ENCODE measurements around the gene FGF11. TPM values are rescaled to one million over a fixed set of nuclear protein-coding genes. Genes with fewer than 3 reads are reported as not detected.

FGF11 gene
- polyA plus RNA-seq, 2 of the 4 experiments (the other 2 are of a cell fraction), result 1.4 to 1.8 TPM

DNA sequence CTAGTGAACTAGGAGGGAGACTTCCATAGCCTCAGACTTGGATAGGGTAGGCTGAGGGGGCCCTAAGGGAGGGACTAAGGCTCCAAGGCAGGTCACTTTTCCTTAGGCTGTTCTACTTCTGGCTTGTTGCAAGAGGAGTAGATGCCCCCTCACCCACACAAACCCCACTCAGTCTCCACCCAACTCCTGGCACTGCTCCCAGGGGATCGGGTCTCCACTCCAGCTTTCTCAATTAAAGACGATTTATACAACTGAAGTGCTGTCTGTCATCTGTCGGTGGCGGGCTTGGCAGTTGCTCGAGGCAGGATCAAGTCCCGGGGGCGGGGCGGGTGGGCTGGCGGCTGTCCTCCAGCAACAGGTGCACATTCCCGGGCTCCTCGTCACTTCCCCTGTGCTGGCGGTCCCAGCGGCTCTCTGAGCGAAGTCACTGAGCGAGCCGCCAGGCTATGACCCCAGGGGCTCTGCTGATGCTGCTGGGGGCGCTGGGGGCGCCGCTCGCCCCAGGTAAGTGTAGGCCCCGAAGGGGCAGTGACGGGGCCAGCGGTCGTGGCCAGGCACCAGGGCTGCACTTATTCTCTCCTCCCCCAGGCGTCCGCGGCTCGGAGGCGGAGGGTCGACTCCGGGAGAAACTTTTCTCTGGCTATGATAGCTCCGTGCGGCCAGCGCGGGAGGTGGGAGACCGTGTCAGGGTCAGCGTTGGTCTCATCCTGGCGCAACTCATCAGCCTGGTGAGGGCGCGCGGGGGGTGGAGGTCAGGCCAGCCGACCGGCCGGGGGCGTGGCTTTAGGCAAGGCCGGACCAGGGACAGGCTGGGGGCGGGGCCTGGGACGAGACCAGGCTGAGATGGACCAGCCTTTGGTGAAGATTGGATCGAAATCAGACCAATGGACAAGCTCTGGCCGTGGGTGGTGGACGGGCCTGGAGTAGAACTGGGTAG, 5.6 kb downstream of the FGF11 start, which contains the start of gene CHRNB1:
Gene CHRNB1 (plus strand): TSS at position 380 of the 937 bp plus-strand sequence. CDS start 67 bp downstream, at position 447.
- Histone ChIP-seq H3K4me3 (peak within 1 kb of the TSS; percentile 37), H3K4me2 (peak within 1 kb of the TSS; percentile 83), H3K9me3 (no peaks in the 10 kb centered on the region), H3K4me1 (peaks cover 23% of the 10 kb centered on the region), H3K27ac (peak within 1 kb of the TSS; percentile 63 to 74)
- WGBS (ENCODE audit: missing lambda C conversion rate), result 70% methylated on average over 37 of the region's 51 CpGs
- peak; percentile 68 to 71 for DNase-seq (ENCODE audit: low read depth in 1 of 2, low spot score in 1 of 2)
- TF ChIP-seq HOXB13 (CRISPR knock-in tag; IDR thresholded peaks at IDR 0.05; ENCODE audit: low read depth), result no peak
- no peak for TF ChIP-seq GATA3 (IDR thresholded peaks at IDR 0.05; ENCODE audit: borderline replicate concordance)
- no peak for TF ChIP-seq POLR2AphosphoS2 (conservative IDR thresholded peaks at IDR 0.05; ENCODE audit: low read length)
- TF ChIP-seq, protein P1, sequence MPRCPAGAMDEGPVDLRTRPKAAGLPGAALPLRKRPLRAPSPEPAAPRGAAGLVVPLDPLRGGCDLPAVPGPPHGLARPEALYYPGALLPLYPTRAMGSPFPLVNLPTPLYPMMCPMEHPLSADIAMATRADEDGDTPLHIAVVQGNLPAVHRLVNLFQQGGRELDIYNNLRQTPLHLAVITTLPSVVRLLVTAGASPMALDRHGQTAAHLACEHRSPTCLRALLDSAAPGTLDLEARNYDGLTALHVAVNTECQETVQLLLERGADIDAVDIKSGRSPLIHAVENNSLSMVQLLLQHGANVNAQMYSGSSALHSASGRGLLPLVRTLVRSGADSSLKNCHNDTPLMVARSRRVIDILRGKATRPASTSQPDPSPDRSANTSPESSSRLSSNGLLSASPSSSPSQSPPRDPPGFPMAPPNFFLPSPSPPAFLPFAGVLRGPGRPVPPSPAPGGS (IDR thresholded peaks at IDR 0.05), result no peak
- TF ChIP-seq CHD2 (IDR thresholded peaks at IDR 0.05; ENCODE audit: low read length, partially characterized antibody), result no peak
- no peak for TF ChIP-seq KDM1A (IDR thresholded peaks at IDR 0.05; ENCODE audit: low read depth)
- TF ChIP-seq JUNB (IDR thresholded peaks at IDR 0.05), result no peak
- no peak for TF ChIP-seq JUN (IDR thresholded peaks at IDR 0.05)
- TF ChIP-seq RARB (CRISPR knock-in tag; IDR thresholded peaks at IDR 0.05), result no peak
- CTCF ChIA-PET, result interaction anchor here (0.9 to 30.1 kb wide), 10 partner anchors 4 to 115 kb away, joined by 3 to 342 read pairs (median 6); partner anchors contain the start of genes CHRNB1, FGF11, KCTD11 and SENP3
- POLR2A ChIA-PET, result interaction anchor here (0.6 to 2.7 kb wide), 5 partner anchors 17 to 51 kb away, joined by 3 to 8 read pairs (median 4); partner anchors contain the start of genes PLSCR3, POLR2A, TMEM256 and ZBTB4
- no peak for FAIRE-seq
- ATAC-seq, result peak; percentile 62 to 82

- peak overlapping the region; percentile 83 for H3K4me2 ChIP-seq
- H3K9me3 ChIP-seq, result no peaks in the 10 kb centered on the region
- no peak for FAIRE-seq
- 40% methylated on average over 13 of the region's 16 CpGs for WGBS (ENCODE audit: missing lambda C conversion rate)
- H3K4me3 ChIP-seq, result peak overlapping the region; percentile 37
- CTCF ChIA-PET, result interaction anchor here (0.9 to 30.1 kb wide), 7 partner anchors 4 to 115 kb away, joined by 3 to 342 read pairs (median 7); partner anchors contain the start of genes CHRNB1, FGF11, SENP3 and TMEM102
- H3K27ac ChIP-seq, result peak overlapping the region; percentile 63 to 74
- peak; percentile 40 to 79 for ATAC-seq
- POLR2A ChIA-PET, result interaction anchor here (1.2 to 2.7 kb wide), 2 partner anchors 34 to 42 kb away, joined by 4 to 8 read pairs; partner anchors contain the start of genes TMEM256 and ZBTB4
- DNase-seq (ENCODE audit: low read depth in 1 of 2, low spot score in 1 of 2), result peak; percentile 46 to 61
- TF ChIP-seq KDM5A (IDR thresholded peaks at IDR 0.05) (no peak), HOXB5 (CRISPR knock-in tag; IDR thresholded peaks at IDR 0.05) (no peak), HOXA7 (CRISPR knock-in tag; IDR thresholded peaks at IDR 0.05) (no peak), RAD21 (conservative IDR thresholded peaks at IDR 0.05 in 1 of 2, IDR thresholded peaks at IDR 0.05 in 1 of 2) (no peak), ZNF302 (CRISPR knock-in tag; IDR thresholded peaks at IDR 0.05) (no peak), BHLHE40 (IDR thresholded peaks at IDR 0.05; ENCODE audit: low read depth, low read length) (no peak), NPAS2 (CRISPR knock-in tag; IDR thresholded peaks at IDR 0.05; ENCODE audit: borderline replicate concordance) (no peak), ELK1 (IDR thresholded peaks at IDR 0.05; ENCODE audit: low read depth, low read length) (no peak), CBX8 (IDR thresholded peaks at IDR 0.05) (no peak), HEYL (CRISPR knock-in tag; IDR thresholded peaks at IDR 0.05) (no peak), ZSCAN20 (CRISPR knock-in tag; IDR thresholded peaks at IDR 0.05) (no peak), POLR2A (IDR thresholded peaks at IDR 0.05; ENCODE audit: low read length) (no peak), FOSL2 (IDR thresholded peaks at IDR 0.05) (no peak), FOSL2 (CRISPR knock-in tag; IDR thresholded peaks at IDR 0.05) (no peak), MYC (IDR thresholded peaks at IDR 0.05; ENCODE audit: borderline replicate concordance, low read length) (no peak), CEBPB (IDR thresholded peaks at IDR 0.05) (no peak)
- TF ChIP-seq, protein P1 (IDR thresholded peaks at IDR 0.05), result no peak
- H3K4me1 ChIP-seq, result peaks cover 18% of the 10 kb centered on the region
Measured at GRCh38 chr17:7445619-7445968, 6.3 kb downstream of the FGF11 start.
